A549 (cell line): ENCODE data around the gene MYBL2.

Experiments
- CEBPB ChIP-seq, 2 experiments: fragments of >200 bp in 1 of 2; sonication (Bioruptor Twin) in 1 of 2; formaldehyde crosslinking in 1 of 2; IDR thresholded peaks; 2 replicates each; pipeline ENCODE4 v1.6.1; 2012 to 2016
- CTCF ChIP-seq: fragments of >200 bp; sonication (Bioruptor Twin); formaldehyde crosslinking; IDR thresholded peaks from 3 replicates; pipeline ENCODE4 v1.5.1; 2016
- HDAC2 ChIP-seq: fragments of 200-600 bp; sonication (generic); IDR thresholded peaks from 2 replicates; pipeline ENCODE4 v1.6.1; 2016
- HMGXB4 ChIP-seq: fragments of 250-450 bp; sonication (Bioruptor Pico); IDR thresholded peaks from 2 replicates; pipeline ENCODE4 v1.5.0; 2021; ENCODE audit warnings: mild to moderate bottlenecking, moderate library complexity, borderline replicate concordance
- KDM1A ChIP-seq: fragments of 200-600 bp; sonication (generic); IDR thresholded peaks from 2 replicates; pipeline ENCODE4 v1.6.1; 2016; ENCODE audit warnings: low read depth, mild to moderate bottlenecking
- KDM5A ChIP-seq: fragments of 200-600 bp; sonication (generic); IDR thresholded peaks from 2 replicates; pipeline ENCODE4 v1.6.1; 2016; ENCODE audit warnings: antibody characterized with exemption, mild to moderate bottlenecking
- MAFK ChIP-seq: fragments of 450-650 bp; IDR thresholded peaks from 2 replicates; pipeline ENCODE4 v1.6.1; 2014; ENCODE audit not compliant: partially characterized antibody
- MYC ChIP-seq: IDR thresholded peaks from 2 replicates; pipeline ENCODE4 v1.6.1; 2012; ENCODE audit warnings: mild to moderate bottlenecking, inconsistent platforms, low read length, improper control_type of control experiment, borderline replicate concordance
- RAD21 ChIP-seq, 2 experiments: fragments of >200 bp in 1 of 2; sonication (Bioruptor Twin) in 1 of 2; formaldehyde crosslinking in 1 of 2; IDR thresholded peaks in 1 of 2; conservative IDR thresholded peaks in 1 of 2; 2 replicates in 1 of 2; 3 replicates in 1 of 2; pipeline ENCODE4 v1.6.1; 2012 to 2018; ENCODE audit warnings: inconsistent platforms in 1 of 2
- SMC3 ChIP-seq: fragments of >200 bp; sonication (Bioruptor Twin); formaldehyde crosslinking; IDR thresholded peaks from 3 replicates; pipeline ENCODE4 v1.6.1; 2018; ENCODE audit warnings: inconsistent platforms
- TF ChIP-seq, protein P1 (sequence below): fragments of 200-600 bp; sonication (generic); IDR thresholded peaks from 2 replicates; pipeline ENCODE4 v1.6.1; 2016; ENCODE audit warnings: antibody characterized with exemption, mild to moderate bottlenecking, moderate library complexity
- TF ChIP-seq, protein P2 (sequence below): fragments of 150-350 bp; IDR thresholded peaks from 2 replicates; pipeline ENCODE4 v1.6.1; 2014; ENCODE audit warnings: low read depth, mild to moderate bottlenecking, low read length

DNA sequence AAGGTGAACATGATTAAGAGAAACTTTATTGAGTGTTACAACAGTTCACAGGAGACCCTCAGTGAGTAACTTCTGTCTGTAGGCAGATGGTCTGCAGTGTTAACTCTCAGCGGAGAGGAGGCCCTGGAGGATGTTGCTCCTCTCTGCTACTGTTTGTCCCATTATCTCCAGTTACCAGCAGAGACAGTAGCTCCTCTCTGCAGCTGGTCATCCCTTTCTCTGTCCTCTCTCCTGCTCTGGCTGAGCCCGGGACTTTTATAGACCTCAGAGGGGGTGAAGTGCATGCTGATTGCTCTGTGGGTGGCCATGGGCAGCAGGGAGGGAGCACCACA lies 54.1 kb downstream of the MYBL2 start:
- no peak for TF ChIP-seq CTCF
- TF ChIP-seq, protein P1, sequence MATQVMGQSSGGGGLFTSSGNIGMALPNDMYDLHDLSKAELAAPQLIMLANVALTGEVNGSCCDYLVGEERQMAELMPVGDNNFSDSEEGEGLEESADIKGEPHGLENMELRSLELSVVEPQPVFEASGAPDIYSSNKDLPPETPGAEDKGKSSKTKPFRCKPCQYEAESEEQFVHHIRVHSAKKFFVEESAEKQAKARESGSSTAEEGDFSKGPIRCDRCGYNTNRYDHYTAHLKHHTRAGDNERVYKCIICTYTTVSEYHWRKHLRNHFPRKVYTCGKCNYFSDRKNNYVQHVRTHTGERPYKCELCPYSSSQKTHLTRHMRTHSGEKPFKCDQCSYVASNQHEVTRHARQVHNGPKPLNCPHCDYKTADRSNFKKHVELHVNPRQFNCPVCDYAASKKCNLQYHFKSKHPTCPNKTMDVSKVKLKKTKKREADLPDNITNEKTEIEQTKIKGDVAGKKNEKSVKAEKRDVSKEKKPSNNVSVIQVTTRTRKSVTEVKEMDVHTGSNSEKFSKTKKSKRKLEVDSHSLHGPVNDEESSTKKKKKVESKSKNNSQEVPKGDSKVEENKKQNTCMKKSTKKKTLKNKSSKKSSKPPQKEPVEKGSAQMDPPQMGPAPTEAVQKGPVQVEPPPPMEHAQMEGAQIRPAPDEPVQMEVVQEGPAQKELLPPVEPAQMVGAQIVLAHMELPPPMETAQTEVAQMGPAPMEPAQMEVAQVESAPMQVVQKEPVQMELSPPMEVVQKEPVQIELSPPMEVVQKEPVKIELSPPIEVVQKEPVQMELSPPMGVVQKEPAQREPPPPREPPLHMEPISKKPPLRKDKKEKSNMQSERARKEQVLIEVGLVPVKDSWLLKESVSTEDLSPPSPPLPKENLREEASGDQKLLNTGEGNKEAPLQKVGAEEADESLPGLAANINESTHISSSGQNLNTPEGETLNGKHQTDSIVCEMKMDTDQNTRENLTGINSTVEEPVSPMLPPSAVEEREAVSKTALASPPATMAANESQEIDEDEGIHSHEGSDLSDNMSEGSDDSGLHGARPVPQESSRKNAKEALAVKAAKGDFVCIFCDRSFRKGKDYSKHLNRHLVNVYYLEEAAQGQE = no peak
- no peak for TF ChIP-seq HDAC2
- no peak for TF ChIP-seq KDM5A
- TF ChIP-seq MAFK = no peak
- no peak for TF ChIP-seq RAD21 (conservative IDR thresholded peaks at IDR 0.05 in 1 of 2, IDR thresholded peaks at IDR 0.05 in 1 of 2)
- TF ChIP-seq SMC3 = no peak
- TF ChIP-seq, protein P2, sequence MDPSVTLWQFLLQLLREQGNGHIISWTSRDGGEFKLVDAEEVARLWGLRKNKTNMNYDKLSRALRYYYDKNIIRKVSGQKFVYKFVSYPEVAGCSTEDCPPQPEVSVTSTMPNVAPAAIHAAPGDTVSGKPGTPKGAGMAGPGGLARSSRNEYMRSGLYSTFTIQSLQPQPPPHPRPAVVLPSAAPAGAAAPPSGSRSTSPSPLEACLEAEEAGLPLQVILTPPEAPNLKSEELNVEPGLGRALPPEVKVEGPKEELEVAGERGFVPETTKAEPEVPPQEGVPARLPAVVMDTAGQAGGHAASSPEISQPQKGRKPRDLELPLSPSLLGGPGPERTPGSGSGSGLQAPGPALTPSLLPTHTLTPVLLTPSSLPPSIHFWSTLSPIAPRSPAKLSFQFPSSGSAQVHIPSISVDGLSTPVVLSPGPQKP = no peak
- no peak for TF ChIP-seq MYC
- TF ChIP-seq KDM1A = no peak
- no peak for TF ChIP-seq CEBPB (IDR thresholded peaks at IDR 0.05)
- no peak for TF ChIP-seq HMGXB4 (CRISPR knock-in tag)
